Activated gamma-delta T cell treated with Interleukin-2 at 50 U/mL for 16 hours (primary cell): ENCODE results near the gene ABCB10.
"Not testable (repeated sequence)": the region's sequence is repeated elsewhere in the genome, so short reads cannot be mapped to it uniquely, and the experiment has no call there.

Source experiments
- DNase-seq: peaks from one replicate; pipeline ENCODE4 v3.0.0-alpha.2; 2020

ABCB10 gene

GRCh38 chr1:229558460-229559335 is at the start of gene ABCB10:
ABCB10 (minus strand) TSS chr1:229558707; CDS start chr1:229558652, 55 bp downstream.
- DNase-seq: peak; percentile 81

GRCh38 chr1:229607370-229607769 is 48.9 kb upstream of the ABCB10 start:
- DNase-seq: no peak

- no peak for DNase-seq
Measured at GRCh38 chr1:229603371-229604005, 45.0 kb upstream of the ABCB10 start.

- no peak for DNase-seq
Measured at GRCh38 chr1:229600229-229600628, 41.7 kb upstream of the ABCB10 start.

GRCh38 chr1:229599218-229599954 is 40.9 kb upstream of the ABCB10 start:
- no peak for DNase-seq

- DNase-seq: no peak
Measured at GRCh38 chr1:229597877-229598276, 39.4 kb upstream of the ABCB10 start.

GRCh38 chr1:229596925-229597699 is 38.6 kb upstream of the ABCB10 start:
- no peak for DNase-seq

GRCh38 chr1:229595876-229596275 is 37.4 kb upstream of the ABCB10 start:
- not testable (repeated sequence) for DNase-seq

GRCh38 chr1:229594227-229595008 is 35.9 kb upstream of the ABCB10 start:
- DNase-seq: no peak

- no peak for DNase-seq
Measured at GRCh38 chr1:229593800-229594199, 35.3 kb upstream of the ABCB10 start.

GRCh38 chr1:229590119-229590518 is 31.6 kb upstream of the ABCB10 start:
- no peak for DNase-seq

- DNase-seq: no peak
Measured at GRCh38 chr1:229585338-229585737, 26.8 kb upstream of the ABCB10 start.

GRCh38 chr1:229582715-229583114 is 24.2 kb upstream of the ABCB10 start:
- DNase-seq: no peak

- no peak for DNase-seq
Measured at GRCh38 chr1:229582011-229582694, 23.6 kb upstream of the ABCB10 start.

- DNase-seq: no peak
Measured at GRCh38 chr1:229581485-229581884, 23.0 kb upstream of the ABCB10 start.

GRCh38 chr1:229579059-229579673 is 20.7 kb upstream of the ABCB10 start:
- DNase-seq: no peak

- no peak for DNase-seq
Measured at GRCh38 chr1:229578168-229579058, 19.9 kb upstream of the ABCB10 start.

- DNase-seq: no peak
Measured at GRCh38 chr1:229574679-229575442, 16.4 kb upstream of the ABCB10 start.

- no peak for DNase-seq
Measured at GRCh38 chr1:229572286-229572685, 13.8 kb upstream of the ABCB10 start.
